GM18508 (cell line): ENCODE results near the gene DYNLRB2.
A peak's percentile ranks its signal among the peaks of the same experiment; 100 is the strongest.

Experiments
- ATAC-seq: cut with Tn5 transposase; IDR thresholded peaks from one replicate; pipeline ENCODE4 v1.9.1; 2021; ENCODE audit warnings: moderate number of reproducible peaks; ENCODE audit not compliant: insufficient read depth, unreplicated experiment

The DYNLRB2 gene

GRCh38 chr16:80540516-80541305 lies at the start of gene DYNLRB2:
TSS of gene DYNLRB2 (plus strand) at chr16:80540993. CDS start at chr16:80541077, 84 bp downstream.
- ATAC-seq: peak; percentile 59

DNA sequence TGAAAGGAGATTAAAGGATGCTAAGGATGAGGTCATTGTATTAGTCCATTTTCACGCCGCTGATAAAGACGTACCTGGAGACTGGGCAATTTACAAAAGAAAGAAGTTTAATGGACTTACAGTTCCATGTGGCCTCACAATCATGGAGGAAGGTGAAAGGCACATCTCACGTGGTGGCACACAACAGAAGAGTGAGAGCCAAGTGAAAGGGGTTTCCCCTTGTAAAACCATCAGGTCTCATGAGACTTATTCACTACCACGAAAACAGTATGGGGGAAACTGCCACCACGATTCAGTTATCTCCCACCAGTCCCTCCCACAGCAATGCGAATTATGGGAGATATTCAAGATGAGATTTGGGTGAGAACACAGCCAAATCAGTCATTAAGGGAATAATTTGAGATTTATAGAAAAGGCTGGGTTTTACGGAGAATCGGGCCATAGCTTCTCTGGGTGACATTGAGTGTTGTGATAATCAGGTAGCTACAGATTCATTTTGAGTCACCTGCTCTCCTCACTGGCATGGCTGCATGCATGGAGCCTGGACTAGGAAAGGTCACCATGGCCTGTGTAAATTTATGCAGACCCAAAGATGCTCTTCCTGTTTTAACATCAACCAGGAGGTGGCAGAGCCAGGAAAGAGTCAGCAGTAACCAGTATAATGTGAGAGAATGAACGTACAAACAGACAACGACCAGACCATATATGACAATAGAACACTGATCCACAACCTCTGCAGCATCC lies 40.5 kb upstream of the DYNLRB2 start:
- no peak for ATAC-seq

GRCh38 chr16:80500961-80501525 lies 39.8 kb upstream of the DYNLRB2 start:
- ATAC-seq: no peak

GRCh38 chr16:80503107-80503506 lies 37.7 kb upstream of the DYNLRB2 start:
- ATAC-seq: no peak

GRCh38 chr16:80507538-80507937 lies 33.3 kb upstream of the DYNLRB2 start:
- ATAC-seq: no peak

DNA sequence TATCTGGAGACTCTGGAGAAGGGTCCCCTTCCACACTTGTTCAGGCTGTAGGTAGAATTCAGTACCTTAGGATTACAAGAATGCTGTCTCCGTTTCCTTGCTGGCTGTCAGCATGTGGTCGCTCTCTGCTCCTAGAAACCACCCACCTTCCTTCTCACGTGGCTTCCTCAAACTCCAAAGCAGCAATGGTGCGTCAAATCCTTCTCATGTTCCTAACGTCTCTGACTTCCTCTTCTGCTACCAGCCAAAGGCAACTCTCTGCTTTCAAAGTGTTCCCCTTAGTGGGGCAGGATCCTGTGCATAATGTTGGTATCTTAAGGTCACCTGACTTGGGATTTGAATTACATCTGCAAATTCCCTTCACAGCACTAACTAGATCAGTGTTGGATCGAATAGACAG lies 30.9 kb upstream of the DYNLRB2 start:
- ATAC-seq: no peak

DNA sequence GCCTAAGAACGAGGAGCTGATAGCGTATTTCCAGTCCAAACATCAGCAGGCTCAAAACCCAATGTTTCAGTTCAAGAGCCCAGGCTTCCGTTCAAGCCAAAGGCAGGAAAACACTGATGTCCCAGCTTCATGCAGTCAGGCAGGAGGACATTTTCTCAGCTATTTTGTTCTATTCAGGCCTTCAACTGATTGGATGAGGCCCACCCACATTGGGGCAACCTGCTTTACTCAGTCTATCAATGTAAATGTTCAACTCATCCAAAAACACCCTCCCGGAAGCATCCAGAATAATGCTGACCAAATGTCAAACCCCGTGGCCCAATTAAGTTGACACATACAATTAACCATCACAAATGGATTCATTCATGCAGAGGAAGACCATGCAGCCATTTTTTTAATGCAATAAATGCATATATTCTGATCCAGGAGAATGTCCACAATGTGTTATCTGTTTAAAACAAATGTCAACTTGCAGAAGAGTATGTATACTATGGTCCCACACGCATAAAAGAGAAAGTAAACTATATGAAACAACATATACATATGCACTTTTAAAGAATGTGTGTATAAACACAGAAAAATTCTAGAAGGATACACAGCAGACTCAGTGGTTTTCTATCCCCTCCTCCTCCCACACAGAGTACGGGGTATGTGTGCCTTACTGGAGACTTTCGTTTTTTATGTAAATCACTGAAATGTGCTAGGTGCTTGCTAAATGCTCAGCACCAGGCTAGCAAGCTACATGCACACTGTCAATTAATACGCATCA lies 28.8 kb upstream of the DYNLRB2 start:
- no peak for ATAC-seq

DNA sequence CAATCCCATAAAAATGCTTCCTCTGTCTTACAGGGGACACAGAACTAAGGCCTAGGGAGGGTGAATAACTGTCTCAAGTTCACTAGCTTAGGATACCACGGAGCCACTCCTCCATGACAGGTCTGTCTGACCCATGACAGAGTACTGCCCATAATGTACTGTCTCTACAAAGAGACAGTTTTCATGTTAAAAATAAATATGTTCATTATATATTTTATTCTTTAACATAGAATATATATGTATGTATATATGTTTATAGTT lies 28.3 kb upstream of the DYNLRB2 start:
- ATAC-seq: no peak

DNA sequence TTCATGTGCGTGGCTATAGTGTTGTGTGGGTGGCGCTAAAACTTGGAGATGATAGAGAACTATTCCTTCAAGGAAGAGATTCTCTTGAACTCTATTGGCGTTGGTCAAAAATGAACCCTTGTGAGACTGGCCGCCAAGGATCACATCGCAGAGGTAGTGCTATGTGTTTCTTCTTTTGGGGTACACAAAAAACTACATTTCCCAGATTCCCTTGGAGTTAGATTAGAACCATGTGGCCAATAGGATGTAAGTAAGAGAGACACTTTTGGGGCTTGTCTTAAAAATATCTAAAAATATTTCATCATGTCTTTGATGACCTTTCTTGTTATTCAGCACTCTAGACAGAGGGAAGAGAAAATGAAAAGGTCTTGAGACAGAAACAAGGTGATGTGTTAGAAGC lies 25.4 kb upstream of the DYNLRB2 start:
- no peak for ATAC-seq

DNA sequence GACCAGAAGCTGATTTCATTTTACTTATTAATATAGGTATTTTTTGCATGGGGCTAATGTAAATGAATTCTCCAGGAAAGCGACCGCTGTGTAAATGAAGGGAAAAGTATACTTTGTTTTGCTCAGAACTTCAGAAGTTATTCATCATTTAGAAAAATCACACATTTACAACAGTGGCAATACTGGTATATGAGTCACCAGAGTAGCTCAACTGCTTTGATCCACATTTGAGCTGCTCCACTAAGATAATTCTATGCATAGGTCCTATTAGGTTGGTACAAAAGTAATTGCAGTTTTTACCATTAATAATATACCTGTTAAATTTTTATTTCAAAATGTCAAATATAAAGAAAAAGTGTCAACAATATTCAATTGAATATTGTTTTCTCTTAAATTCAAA lies 22.9 kb upstream of the DYNLRB2 start:
- ATAC-seq: no peak

GRCh38 chr16:80518436-80518835 lies 22.4 kb upstream of the DYNLRB2 start:
- ATAC-seq: no peak

DNA sequence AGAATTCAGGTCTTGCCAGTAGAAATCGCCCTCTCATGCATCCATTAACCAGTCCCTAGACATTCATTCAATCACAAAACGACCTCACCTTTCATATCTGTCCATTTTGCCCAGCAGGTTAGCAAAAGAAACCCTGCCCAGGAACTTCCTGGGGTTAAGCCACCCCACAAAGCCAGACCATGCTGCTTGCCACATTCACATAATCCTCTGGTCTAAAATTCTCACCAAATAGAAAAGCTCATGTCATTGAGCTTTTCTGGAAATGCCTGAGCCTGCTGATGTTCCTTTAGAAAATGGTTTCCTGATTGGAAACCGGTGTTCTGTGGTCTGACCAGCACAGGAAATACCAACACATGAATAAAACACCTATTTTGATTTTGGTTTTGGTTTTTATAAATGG lies 21.6 kb upstream of the DYNLRB2 start:
- no peak for ATAC-seq

- no peak for ATAC-seq
Observed at GRCh38 chr16:80525420-80525819, 15.4 kb upstream of the DYNLRB2 start.

GRCh38 chr16:80526418-80527061 lies 14.3 kb upstream of the DYNLRB2 start:
- no peak for ATAC-seq

- no peak for ATAC-seq
Observed at GRCh38 chr16:80527297-80527696, 13.5 kb upstream of the DYNLRB2 start.

- ATAC-seq: no peak
Observed at GRCh38 chr16:80530479-80530878, 10.3 kb upstream of the DYNLRB2 start.

DNA sequence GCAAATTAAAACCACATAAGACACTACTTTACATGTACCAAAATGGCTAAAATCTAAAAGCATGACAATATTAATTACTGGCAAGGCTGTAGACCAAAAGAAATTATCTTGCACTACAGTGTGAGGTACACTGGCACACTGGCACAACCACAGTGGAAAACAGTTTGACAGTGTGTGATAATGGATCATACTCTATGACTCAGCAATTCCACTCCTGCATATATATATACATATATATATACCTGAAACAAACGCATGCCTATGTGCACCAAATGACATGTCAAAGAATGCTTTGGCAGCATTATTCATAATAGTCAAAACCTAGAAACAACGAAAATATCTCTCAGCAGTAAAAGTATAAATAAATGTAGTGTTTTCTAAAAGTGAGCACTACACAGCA lies 4.6 kb upstream of the DYNLRB2 start:
- ATAC-seq: no peak

GRCh38 chr16:80541306-80541694 lies 507 bp downstream of the DYNLRB2 start:
- no peak for ATAC-seq

DNA sequence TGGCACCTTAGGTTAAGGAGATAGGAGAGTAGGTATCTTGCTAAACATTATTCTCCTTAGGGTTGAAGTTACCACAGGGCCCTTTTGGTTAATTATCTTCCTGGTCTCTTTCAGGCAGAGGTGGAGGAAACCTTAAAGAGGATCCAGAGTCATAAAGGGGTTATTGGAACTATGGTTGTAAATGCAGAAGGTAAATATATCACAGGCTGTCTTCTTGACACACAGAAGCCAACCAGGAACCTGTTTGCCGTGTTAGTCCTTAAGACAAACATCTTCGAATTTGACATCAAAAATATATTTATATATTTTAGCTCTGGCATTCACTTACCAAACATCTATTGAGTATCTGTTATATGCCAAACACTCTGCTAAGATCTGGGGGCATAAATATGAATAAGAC lies 2.4 kb downstream of the DYNLRB2 start:
- ATAC-seq: no peak

DNA sequence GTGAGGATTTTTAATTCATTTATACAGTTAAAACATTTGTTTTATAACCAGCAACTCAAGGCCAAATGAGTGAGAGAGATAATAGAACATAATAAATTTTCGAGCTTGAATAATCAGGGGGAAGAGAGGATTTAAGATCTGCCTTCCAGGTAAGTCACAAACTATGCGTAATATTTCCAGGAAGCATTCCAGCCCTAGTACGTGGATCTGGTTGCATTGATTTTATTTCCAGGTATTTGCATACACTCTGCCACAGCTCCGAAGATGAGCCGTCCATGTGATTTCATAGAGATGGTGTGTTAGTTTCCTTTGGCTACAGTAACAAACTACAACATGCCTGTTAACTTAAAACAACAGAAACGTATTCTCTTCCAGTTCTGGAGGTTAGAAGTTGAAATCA lies 3.5 kb downstream of the DYNLRB2 start:
- no peak for ATAC-seq

- ATAC-seq: no peak
Observed at GRCh38 chr16:80546249-80546648, 5.5 kb downstream of the DYNLRB2 start.
